Measurements from ENCODE around the gene AXDND1.

DNA sequence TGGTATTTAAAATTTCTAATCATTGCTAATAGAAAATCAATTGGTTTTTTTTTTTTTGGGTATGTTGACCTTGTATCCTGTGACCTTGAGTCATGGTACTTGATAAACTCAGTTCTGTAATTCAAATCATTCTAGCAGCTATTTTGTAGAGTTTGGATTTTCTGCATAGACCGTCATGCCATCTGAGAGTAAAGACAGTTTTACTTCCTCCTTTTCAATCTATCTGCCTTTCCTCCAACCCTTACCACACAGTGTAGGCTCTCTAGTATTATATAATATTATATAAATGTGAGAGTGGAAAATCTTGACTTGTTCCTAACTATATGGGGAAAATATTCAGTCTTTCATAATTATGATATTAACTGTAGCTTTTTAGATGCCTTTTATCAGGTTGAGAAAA, 232.9 kb downstream of the AXDND1 start:
- TF ChIP-seq, protein P1, sequence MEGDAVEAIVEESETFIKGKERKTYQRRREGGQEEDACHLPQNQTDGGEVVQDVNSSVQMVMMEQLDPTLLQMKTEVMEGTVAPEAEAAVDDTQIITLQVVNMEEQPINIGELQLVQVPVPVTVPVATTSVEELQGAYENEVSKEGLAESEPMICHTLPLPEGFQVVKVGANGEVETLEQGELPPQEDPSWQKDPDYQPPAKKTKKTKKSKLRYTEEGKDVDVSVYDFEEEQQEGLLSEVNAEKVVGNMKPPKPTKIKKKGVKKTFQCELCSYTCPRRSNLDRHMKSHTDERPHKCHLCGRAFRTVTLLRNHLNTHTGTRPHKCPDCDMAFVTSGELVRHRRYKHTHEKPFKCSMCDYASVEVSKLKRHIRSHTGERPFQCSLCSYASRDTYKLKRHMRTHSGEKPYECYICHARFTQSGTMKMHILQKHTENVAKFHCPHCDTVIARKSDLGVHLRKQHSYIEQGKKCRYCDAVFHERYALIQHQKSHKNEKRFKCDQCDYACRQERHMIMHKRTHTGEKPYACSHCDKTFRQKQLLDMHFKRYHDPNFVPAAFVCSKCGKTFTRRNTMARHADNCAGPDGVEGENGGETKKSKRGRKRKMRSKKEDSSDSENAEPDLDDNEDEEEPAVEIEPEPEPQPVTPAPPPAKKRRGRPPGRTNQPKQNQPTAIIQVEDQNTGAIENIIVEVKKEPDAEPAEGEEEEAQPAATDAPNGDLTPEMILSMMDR (conservative IDR thresholded peaks at IDR 0.05 in 1 of 2, IDR thresholded peaks at IDR 0.05 in 1 of 2; ENCODE audit: extremely low read depth in 1 of 2, insufficient read depth in 1 of 2, low read depth in 1 of 2, low read length in 2 of 2): no peak
- TF ChIP-seq EZH2 (IDR thresholded peaks at IDR 0.05; ENCODE audit: borderline replicate concordance, low read length): no peak
